GM23338 (cell line): ENCODE results near the gene SC5D. TPM values are rescaled to one million over a fixed set of nuclear protein-coding genes. Genes with fewer than 3 reads are reported as not detected.

ENCODE experiments used
- ATAC-seq: fragments of 200-7000 bp; cut with Tn5 transposase; 3 replicates; pipeline ENCODE4 v1.9.1; 2020
- DNase-seq: peaks from one replicate; pipeline ENCODE4 v3.0.0-alpha.2; 2015; ENCODE audit warnings: low spot score
- H2AFZ ChIP-seq: fragments of 200-600 bp; sonication (generic); 2 replicates; pipeline ENCODE4 v1.8.0; 2016; ENCODE audit warnings: antibody characterized with exemption, mild to moderate bottlenecking, moderate library complexity
- H3F3A ChIP-seq: fragments of 200-600 bp; sonication (generic); replicated peaks from 2 replicates; pipeline ENCODE4 v1.8.0; 2017; ENCODE audit warnings: antibody characterized with exemption, mixed run types, low read depth
- H3K27ac ChIP-seq: fragments of 200-600 bp; sonication (generic); 2 replicates; pipeline ENCODE4 v1.6.1; 2016; ENCODE audit warnings: low read depth
- H3K27me3 ChIP-seq: fragments of 200-600 bp; sonication (generic); 2 replicates; pipeline ENCODE4 v1.8.0; 2016; ENCODE audit warnings: mild to moderate bottlenecking, mixed run types, moderate library complexity; ENCODE audit not compliant: insufficient read depth
- H3K36me3 ChIP-seq: fragments of 200-600 bp; sonication (generic); 2 replicates; pipeline ENCODE4 v1.8.0; 2016; ENCODE audit warnings: mild to moderate bottlenecking; ENCODE audit not compliant: insufficient read depth
- H3K4me1 ChIP-seq: fragments of 200-600 bp; sonication (generic); 2 replicates; pipeline ENCODE4 v1.8.0; 2016; ENCODE audit warnings: mild to moderate bottlenecking, moderate library complexity; ENCODE audit not compliant: insufficient read depth
- H3K4me2 ChIP-seq: fragments of 200-600 bp; sonication (generic); 2 replicates; pipeline ENCODE4 v1.7.1; 2017; ENCODE audit warnings: mixed run types
- H3K4me3 ChIP-seq: fragments of 200-600 bp; sonication (generic); 2 replicates; pipeline ENCODE4 v1.6.1; 2016; ENCODE audit warnings: mixed run types
- H3K79me2 ChIP-seq: fragments of 200-600 bp; sonication (generic); replicated peaks from 2 replicates; pipeline ENCODE4 v1.8.0; 2017; ENCODE audit warnings: mild to moderate bottlenecking; ENCODE audit not compliant: insufficient read depth
- H3K9me2 ChIP-seq: fragments of 200-600 bp; sonication (generic); 2 replicates; pipeline ENCODE4 v1.8.0; 2017; ENCODE audit not compliant: insufficient read depth
- H4K20me1 ChIP-seq: fragments of 200-600 bp; sonication (generic); replicated peaks from 2 replicates; pipeline ENCODE4 v1.8.0; 2017; ENCODE audit warnings: mild to moderate bottlenecking; ENCODE audit not compliant: insufficient read depth
- H3K27ac Mint-ChIP-seq: 2 replicates; pipeline ENCODE4 v1.8.0; 2020; ENCODE audit warnings: inconsistent platforms, mild to moderate bottlenecking, moderate library complexity, mixed read lengths
- H3K27me3 Mint-ChIP-seq: 3 replicates; pipeline ENCODE4 v1.8.0; 2022; ENCODE audit warnings: low read depth, mild to moderate bottlenecking, moderate library complexity, mixed read lengths, inconsistent platforms; ENCODE audit not compliant: insufficient read depth, poor library complexity
- H3K36me3 Mint-ChIP-seq: 3 replicates; pipeline ENCODE4 v1.8.0; 2021; ENCODE audit warnings: low read depth, mild to moderate bottlenecking, inconsistent platforms, moderate library complexity, mixed read lengths
- H3K4me1 Mint-ChIP-seq: 3 replicates; pipeline ENCODE4 v1.8.0; 2020; ENCODE audit warnings: mild to moderate bottlenecking, inconsistent platforms, mixed read lengths
- H3K4me3 Mint-ChIP-seq: 3 replicates; pipeline ENCODE4 v1.8.0; 2021; ENCODE audit warnings: moderate library complexity, mild to moderate bottlenecking, inconsistent platforms, mixed read lengths
- H3K9me3 Mint-ChIP-seq: 3 replicates; pipeline ENCODE4 v1.8.0; 2020; ENCODE audit warnings: moderate library complexity, mild to moderate bottlenecking, inconsistent platforms, mixed read lengths
- CREB1 ChIP-seq: fragments of 250-450 bp; sonication (Bioruptor Pico); IDR thresholded peaks from 2 replicates; pipeline ENCODE4 v1.5.0; 2020; ENCODE audit warnings: low read depth, mild to moderate bottlenecking, moderate library complexity
- EZH2 ChIP-seq: fragments of 200-600 bp; sonication (generic); IDR thresholded peaks from one replicate; pipeline ENCODE4 v1.8.0; 2017; ENCODE audit warnings: antibody characterized with exemption, mild to moderate bottlenecking, low read depth; ENCODE audit not compliant: unreplicated experiment
- EZH2phosphoT487 ChIP-seq: fragments of 200-600 bp; sonication (generic); IDR thresholded peaks from one replicate; pipeline ENCODE4 v1.8.1; 2018; ENCODE audit warnings: antibody characterized with exemption; ENCODE audit not compliant: unreplicated experiment
- JUNB ChIP-seq: IDR thresholded peaks from one replicate; pipeline ENCODE4 v1.6.1; 2016; ENCODE audit warnings: antibody characterized with exemption; ENCODE audit not compliant: unreplicated experiment
- NANOG ChIP-seq: IDR thresholded peaks from 2 replicates; pipeline ENCODE4 v1.6.1; 2016; ENCODE audit warnings: antibody characterized with exemption, borderline replicate concordance
- POLR2AphosphoS5 ChIP-seq: IDR thresholded peaks from 2 replicates; pipeline ENCODE4 v1.6.1; 2016; ENCODE audit warnings: antibody characterized with exemption, low read depth
- STAT1 ChIP-seq: IDR thresholded peaks from one replicate; pipeline ENCODE4 v1.6.1; 2016; ENCODE audit warnings: antibody characterized with exemption; ENCODE audit not compliant: unreplicated experiment
- ZNF114 ChIP-seq: fragments of 250-450 bp; sonication (Bioruptor Pico); IDR thresholded peaks from 2 replicates; pipeline ENCODE4 v1.5.0; 2020; ENCODE audit warnings: mild to moderate bottlenecking, moderate library complexity
- ZNF331 ChIP-seq: fragments of 250-450 bp; sonication (Bioruptor Pico); IDR thresholded peaks from 2 replicates; pipeline ENCODE4 v1.5.0; 2020; ENCODE audit warnings: low read depth, mild to moderate bottlenecking, moderate library complexity
- polyA plus RNA-seq: library from polyadenylated mRNA; unstranded; fragments of >200 nt; fragmentation: Nextera tagmentation; extraction: Ambion mirVana; gene quantifications from 2 replicates; pipeline ENCODE4 v1.2.1, GENCODE V29; 2016
- total RNA-seq: library from RNA; depleted of rRNA; stranded (reverse); fragments of >200 nt; shearing (Covaris generic); gene quantifications from 2 replicates; pipeline ENCODE4 v1.2.3, GENCODE V29; 2014
- TF ChIP-seq, protein P1 (sequence below): IDR thresholded peaks from one replicate; pipeline ENCODE4 v1.6.1; 2018; ENCODE audit warnings: antibody characterized with exemption; ENCODE audit not compliant: unreplicated experiment
- TF ChIP-seq, protein P2 (sequence below), 2 experiments: fragments of 200-600 bp in 1 of 2; sonication (generic) in 1 of 2; conservative IDR thresholded peaks; 2 replicates each; pipeline versions ENCODE4 v1.5.1 to v1.6.1; 2016 to 2017; ENCODE audit warnings: antibody characterized with exemption in 2 of 2, low read depth in 2 of 2, mild to moderate bottlenecking in 2 of 2, moderate library complexity in 1 of 2
- TF ChIP-seq, protein P3 (sequence below): IDR thresholded peaks from 2 replicates; pipeline ENCODE4 v1.6.1; 2016; ENCODE audit warnings: antibody characterized with exemption
- TF ChIP-seq, protein P4 (sequence below): fragments of 250-450 bp; sonication (Bioruptor Pico); IDR thresholded peaks from 2 replicates; pipeline ENCODE4 v1.5.0; 2020; ENCODE audit warnings: mild to moderate bottlenecking, moderate library complexity

Gene SC5D
- total and polyA plus RNA-seq, 2 experiments from 2014 or later: 79.0 to 138 TPM

DNA sequence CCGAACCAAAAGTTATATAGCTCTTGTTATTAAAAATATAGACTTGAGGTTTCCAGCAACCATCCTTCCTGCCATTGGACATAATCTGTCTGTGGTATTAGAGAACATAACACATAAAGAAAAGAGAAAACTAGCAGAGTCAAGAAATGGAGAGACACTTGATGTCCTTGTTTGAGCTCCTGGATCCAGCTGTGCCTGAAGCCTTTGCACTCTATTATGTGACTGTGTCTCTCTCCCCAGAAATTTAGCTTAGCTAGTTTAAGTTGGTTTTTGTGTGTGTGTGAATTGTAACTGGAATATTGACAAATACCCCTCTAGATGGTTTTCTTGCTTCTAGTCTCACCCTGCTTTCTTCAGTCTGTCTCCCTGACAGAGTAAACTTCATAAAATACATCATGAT, 61.6 kb downstream of the SC5D start:
- Mint-ChIP-seq H3K36me3 (no peaks in the 10 kb centered on the region), H3K4me3 (no peak overlapping the region), H3K27me3 (no peaks in the 10 kb centered on the region), H3K9me3 (no peaks in the 10 kb centered on the region), H3K4me1 (peaks cover 6% of the 10 kb centered on the region; the same call in 2 of the 3 replicates), H3K27ac (no peak overlapping the region)
- Histone ChIP-seq H3K27ac (no peak overlapping the region), H3K4me1 (no peaks in the 10 kb centered on the region), H3K27me3 (no peaks in the 10 kb centered on the region), H3K4me2 (no peak overlapping the region), H4K20me1 (no peaks in the 10 kb centered on the region), H3K79me2 (no peaks in the 10 kb centered on the region), H2AFZ (no peak overlapping the region), H3K36me3 (no peaks in the 10 kb centered on the region), H3F3A (no peaks in the 10 kb centered on the region), H3K4me3 (no peak overlapping the region), H3K9me2 (peaks cover 5% of the 10 kb centered on the region; the same call in 1 of the 2 replicates)
- DNase-seq (no peak), ATAC-seq (no peak)
- TF ChIP-seq NANOG (no peak), EZH2 (no peak), STAT1 (no peak), ZNF331 (CRISPR knock-in tag) (no peak), POLR2AphosphoS5 (no peak), EZH2phosphoT487 (no peak), ZNF114 (CRISPR knock-in tag) (no peak), CREB1 (no peak), JUNB (no peak)
- TF ChIP-seq, protein P1, sequence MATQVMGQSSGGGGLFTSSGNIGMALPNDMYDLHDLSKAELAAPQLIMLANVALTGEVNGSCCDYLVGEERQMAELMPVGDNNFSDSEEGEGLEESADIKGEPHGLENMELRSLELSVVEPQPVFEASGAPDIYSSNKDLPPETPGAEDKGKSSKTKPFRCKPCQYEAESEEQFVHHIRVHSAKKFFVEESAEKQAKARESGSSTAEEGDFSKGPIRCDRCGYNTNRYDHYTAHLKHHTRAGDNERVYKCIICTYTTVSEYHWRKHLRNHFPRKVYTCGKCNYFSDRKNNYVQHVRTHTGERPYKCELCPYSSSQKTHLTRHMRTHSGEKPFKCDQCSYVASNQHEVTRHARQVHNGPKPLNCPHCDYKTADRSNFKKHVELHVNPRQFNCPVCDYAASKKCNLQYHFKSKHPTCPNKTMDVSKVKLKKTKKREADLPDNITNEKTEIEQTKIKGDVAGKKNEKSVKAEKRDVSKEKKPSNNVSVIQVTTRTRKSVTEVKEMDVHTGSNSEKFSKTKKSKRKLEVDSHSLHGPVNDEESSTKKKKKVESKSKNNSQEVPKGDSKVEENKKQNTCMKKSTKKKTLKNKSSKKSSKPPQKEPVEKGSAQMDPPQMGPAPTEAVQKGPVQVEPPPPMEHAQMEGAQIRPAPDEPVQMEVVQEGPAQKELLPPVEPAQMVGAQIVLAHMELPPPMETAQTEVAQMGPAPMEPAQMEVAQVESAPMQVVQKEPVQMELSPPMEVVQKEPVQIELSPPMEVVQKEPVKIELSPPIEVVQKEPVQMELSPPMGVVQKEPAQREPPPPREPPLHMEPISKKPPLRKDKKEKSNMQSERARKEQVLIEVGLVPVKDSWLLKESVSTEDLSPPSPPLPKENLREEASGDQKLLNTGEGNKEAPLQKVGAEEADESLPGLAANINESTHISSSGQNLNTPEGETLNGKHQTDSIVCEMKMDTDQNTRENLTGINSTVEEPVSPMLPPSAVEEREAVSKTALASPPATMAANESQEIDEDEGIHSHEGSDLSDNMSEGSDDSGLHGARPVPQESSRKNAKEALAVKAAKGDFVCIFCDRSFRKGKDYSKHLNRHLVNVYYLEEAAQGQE: no peak
- TF ChIP-seq, protein P2, sequence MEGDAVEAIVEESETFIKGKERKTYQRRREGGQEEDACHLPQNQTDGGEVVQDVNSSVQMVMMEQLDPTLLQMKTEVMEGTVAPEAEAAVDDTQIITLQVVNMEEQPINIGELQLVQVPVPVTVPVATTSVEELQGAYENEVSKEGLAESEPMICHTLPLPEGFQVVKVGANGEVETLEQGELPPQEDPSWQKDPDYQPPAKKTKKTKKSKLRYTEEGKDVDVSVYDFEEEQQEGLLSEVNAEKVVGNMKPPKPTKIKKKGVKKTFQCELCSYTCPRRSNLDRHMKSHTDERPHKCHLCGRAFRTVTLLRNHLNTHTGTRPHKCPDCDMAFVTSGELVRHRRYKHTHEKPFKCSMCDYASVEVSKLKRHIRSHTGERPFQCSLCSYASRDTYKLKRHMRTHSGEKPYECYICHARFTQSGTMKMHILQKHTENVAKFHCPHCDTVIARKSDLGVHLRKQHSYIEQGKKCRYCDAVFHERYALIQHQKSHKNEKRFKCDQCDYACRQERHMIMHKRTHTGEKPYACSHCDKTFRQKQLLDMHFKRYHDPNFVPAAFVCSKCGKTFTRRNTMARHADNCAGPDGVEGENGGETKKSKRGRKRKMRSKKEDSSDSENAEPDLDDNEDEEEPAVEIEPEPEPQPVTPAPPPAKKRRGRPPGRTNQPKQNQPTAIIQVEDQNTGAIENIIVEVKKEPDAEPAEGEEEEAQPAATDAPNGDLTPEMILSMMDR (conservative IDR thresholded peaks at IDR 0.05; ENCODE audit: low read depth in 2 of 2): no peak
- TF ChIP-seq, protein P3, sequence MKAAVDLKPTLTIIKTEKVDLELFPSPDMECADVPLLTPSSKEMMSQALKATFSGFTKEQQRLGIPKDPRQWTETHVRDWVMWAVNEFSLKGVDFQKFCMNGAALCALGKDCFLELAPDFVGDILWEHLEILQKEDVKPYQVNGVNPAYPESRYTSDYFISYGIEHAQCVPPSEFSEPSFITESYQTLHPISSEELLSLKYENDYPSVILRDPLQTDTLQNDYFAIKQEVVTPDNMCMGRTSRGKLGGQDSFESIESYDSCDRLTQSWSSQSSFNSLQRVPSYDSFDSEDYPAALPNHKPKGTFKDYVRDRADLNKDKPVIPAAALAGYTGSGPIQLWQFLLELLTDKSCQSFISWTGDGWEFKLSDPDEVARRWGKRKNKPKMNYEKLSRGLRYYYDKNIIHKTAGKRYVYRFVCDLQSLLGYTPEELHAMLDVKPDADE: no peak
- TF ChIP-seq, protein P4, sequence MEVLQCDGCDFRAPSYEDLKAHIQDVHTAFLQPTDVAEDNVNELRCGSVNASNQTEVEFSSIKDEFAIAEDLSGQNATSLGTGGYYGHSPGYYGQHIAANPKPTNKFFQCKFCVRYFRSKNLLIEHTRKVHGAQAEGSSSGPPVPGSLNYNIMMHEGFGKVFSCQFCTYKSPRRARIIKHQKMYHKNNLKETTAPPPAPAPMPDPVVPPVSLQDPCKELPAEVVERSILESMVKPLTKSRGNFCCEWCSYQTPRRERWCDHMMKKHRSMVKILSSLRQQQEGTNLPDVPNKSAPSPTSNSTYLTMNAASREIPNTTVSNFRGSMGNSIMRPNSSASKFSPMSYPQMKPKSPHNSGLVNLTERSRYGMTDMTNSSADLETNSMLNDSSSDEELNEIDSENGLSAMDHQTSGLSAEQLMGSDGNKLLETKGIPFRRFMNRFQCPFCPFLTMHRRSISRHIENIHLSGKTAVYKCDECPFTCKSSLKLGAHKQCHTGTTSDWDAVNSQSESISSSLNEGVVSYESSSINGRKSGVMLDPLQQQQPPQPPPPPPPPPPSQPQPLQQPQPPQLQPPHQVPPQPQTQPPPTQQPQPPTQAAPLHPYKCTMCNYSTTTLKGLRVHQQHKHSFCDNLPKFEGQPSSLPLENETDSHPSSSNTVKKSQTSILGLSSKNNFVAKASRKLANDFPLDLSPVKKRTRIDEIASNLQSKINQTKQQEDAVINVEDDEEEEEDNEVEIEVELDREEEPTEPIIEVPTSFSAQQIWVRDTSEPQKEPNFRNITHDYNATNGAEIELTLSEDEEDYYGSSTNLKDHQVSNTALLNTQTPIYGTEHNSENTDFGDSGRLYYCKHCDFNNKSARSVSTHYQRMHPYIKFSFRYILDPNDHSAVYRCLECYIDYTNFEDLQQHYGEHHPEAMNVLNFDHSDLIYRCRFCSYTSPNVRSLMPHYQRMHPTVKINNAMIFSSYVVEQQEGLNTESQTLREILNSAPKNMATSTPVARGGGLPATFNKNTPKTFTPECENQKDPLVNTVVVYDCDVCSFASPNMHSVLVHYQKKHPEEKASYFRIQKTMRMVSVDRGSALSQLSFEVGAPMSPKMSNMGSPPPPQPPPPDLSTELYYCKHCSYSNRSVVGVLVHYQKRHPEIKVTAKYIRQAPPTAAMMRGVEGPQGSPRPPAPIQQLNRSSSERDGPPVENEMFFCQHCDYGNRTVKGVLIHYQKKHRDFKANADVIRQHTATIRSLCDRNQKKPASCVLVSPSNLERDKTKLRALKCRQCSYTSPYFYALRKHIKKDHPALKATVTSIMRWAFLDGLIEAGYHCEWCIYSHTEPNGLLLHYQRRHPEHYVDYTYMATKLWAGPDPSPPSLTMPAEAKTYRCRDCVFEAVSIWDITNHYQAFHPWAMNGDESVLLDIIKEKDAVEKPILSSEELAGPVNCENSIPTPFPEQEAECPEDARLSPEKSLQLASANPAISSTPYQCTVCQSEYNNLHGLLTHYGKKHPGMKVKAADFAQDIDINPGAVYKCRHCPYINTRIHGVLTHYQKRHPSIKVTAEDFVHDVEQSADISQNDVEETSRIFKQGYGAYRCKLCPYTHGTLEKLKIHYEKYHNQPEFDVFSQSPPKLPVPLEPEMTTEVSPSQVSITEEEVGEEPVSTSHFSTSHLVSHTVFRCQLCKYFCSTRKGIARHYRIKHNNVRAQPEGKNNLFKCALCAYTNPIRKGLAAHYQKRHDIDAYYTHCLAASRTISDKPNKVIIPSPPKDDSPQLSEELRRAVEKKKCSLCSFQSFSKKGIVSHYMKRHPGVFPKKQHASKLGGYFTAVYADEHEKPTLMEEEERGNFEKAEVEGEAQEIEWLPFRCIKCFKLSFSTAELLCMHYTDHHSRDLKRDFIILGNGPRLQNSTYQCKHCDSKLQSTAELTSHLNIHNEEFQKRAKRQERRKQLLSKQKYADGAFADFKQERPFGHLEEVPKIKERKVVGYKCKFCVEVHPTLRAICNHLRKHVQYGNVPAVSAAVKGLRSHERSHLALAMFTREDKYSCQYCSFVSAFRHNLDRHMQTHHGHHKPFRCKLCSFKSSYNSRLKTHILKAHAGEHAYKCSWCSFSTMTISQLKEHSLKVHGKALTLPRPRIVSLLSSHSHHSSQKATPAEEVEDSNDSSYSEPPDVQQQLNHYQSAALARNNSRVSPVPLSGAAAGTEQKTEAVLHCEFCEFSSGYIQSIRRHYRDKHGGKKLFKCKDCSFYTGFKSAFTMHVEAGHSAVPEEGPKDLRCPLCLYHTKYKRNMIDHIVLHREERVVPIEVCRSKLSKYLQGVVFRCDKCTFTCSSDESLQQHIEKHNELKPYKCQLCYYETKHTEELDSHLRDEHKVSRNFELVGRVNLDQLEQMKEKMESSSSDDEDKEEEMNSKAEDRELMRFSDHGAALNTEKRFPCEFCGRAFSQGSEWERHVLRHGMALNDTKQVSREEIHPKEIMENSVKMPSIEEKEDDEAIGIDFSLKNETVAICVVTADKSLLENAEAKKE (CRISPR knock-in tag): no peak
